Stimulated activated CD4-positive, alpha-beta T cell treated with anti-CD3 and anti-CD28 coated beads, TNF-alpha, amount 100 ng/mL, for 24 hours (primary cell): ENCODE data around the gene ABHD16A.

Source experiments
- DNase-seq, 3 experiments: peaks; one replicate each; pipeline ENCODE4 v3.0.0-alpha.2; 2020; ENCODE audit warnings: low read depth in 3 of 3

The ABHD16A gene

DNA sequence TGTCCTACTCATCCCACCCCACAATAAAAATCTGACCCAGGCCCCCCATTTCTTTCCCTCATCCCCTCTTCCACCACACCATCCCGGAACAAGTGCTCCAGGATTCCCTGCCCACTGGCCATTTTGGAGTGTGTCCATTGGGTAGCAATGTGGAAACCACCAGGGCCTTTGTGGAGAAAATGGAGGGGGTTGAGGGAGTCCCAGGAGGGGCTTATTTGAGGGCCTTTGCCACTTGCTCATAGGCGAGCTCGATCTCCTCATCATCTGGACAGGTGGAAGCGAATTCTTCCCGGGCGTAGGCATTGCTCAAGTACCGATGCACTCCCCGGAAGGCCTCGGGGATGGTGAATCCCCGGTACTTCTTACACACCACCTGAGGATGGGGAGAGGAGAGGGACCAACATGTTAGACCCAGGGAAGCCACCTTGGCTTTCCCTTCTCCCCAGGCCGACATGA lies 27.5 kb upstream of the ABHD16A start:
- DNase-seq: no peak

GRCh38 chr6:31729979-31730630 lies 27.0 kb upstream of the ABHD16A start:
- peak in 1 of 3 experiments; percentile 63 for DNase-seq

DNA sequence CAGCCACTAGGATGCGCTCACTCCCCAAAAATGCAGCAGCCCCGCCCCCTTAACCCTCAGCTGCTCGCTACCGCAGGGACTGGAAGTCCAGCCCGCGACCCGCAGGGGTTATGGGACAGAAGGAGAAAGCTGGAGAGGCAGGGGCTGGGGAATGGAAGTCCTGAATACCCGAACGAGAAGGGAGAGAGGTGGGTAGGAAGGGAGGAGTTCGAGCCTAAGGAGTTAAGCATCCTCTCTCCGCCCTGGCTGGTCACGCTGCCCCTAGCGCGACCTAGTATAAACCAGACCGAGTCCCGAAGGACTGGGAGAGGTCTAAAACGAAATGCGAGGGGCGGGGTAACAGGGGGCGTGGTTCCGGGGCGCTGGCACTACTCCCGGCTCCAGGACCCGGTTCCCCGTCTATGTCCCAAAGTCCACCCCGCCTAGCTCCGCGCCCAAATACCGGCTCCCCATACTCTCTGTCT lies 26.4 kb upstream of the ABHD16A start:
- DNase-seq: peak in 2 of 3 experiments; percentile 51 to 78

- DNase-seq: no peak
Observed at GRCh38 chr6:31728767-31729514, 25.8 kb upstream of the ABHD16A start, which contains the start of gene DDAH2. Gene DDAH2, minus strand, starts transcription at chr6:31729299. Its CDS starts 138 bp downstream, at chr6:31729161.

- DNase-seq: no peak
Observed at GRCh38 chr6:31727717-31728671, 24.9 kb upstream of the ABHD16A start.

- DNase-seq: no peak
Observed at GRCh38 chr6:31727034-31727716, 24.1 kb upstream of the ABHD16A start.

DNA sequence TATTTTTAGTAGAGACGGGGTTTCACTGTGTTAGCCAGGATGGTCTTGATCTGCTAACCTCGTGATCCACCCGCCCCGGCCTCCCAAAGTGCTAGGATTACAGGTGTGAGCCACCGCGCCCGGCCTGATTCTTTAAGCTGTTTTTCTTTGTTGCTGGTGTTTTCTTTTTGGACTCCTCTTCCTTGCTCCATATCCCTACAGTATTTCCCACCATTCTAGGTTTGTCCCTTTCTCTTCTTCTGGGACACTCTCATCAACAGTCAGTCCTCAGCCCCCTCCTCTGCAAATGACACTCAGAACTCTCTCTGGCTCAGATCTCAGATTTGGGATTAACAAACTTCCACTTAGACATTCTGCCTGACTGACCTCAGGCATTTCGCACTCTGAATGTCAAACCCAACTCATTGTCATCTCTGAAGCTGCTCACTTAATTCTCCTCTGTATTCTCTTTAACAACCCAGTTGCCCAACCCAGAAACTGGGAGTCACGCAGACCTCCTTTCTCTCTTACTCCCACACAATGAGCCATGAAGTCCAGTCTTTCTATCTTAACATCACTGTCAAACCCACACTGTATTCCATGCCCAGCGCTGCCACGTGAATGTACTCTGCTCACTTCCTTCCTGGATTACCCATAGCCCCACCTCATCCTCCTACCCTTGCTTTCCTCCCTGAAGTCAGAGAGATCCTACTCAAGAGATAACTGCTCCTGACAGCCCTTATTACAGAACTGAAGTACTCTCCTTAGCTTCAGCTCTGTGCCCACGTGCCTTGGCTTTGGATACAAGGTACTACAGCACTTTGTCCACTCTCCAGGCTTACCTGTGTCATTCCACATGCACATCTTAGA lies 22.6 kb upstream of the ABHD16A start:
- DNase-seq: no peak

GRCh38 chr6:31723980-31724691 lies 21.0 kb upstream of the ABHD16A start:
- no peak for DNase-seq

GRCh38 chr6:31723245-31723979 lies 20.3 kb upstream of the ABHD16A start, which contains the start of gene MPIG6B:
Gene MPIG6B, plus strand, starts transcription at chr6:31723373. Its CDS starts 11 bp downstream, at chr6:31723384.
- no peak for DNase-seq

GRCh38 chr6:31722173-31722572 lies 19.0 kb upstream of the ABHD16A start:
- no peak for DNase-seq

GRCh38 chr6:31721351-31722020 lies 18.4 kb upstream of the ABHD16A start, which contains the start of gene LY6G6C:
Gene LY6G6C, minus strand, starts transcription at chr6:31721746. Its CDS starts 67 bp downstream, at chr6:31721679.
- no peak for DNase-seq

DNA sequence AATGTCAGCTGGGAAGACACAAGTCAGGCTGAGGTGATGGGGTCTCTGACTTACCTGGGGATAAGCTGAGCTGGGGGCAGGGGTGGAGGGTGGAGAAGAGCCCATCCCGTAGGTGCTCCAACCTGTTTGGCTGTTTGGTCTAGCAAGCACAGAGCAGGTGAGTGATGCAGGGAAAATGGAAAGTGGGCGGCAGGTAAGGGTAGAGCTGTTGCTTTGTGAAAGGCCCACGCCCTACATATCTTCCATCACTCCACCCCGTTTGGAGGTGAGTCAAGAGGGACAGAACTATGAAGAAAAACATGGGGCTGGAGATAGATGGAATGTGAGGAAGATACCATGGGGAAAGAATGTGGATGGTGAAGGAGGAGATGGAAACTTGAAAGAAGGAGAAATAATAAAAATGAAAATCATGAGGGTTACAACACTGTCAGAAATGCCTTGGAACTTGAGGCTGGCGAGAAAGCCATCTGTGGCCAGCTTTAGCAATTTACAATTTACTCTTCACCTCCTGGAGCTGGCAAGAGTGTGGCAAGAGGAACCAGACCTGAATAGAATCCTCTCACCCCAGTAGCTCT lies 17.2 kb upstream of the ABHD16A start:
- DNase-seq: no peak

GRCh38 chr6:31719001-31719400 lies 15.9 kb upstream of the ABHD16A start:
- DNase-seq: no peak

- DNase-seq: no peak
Observed at GRCh38 chr6:31718265-31718664, 15.1 kb upstream of the ABHD16A start.

- no peak for DNase-seq
Observed at GRCh38 chr6:31717499-31718222, 14.5 kb upstream of the ABHD16A start.

DNA sequence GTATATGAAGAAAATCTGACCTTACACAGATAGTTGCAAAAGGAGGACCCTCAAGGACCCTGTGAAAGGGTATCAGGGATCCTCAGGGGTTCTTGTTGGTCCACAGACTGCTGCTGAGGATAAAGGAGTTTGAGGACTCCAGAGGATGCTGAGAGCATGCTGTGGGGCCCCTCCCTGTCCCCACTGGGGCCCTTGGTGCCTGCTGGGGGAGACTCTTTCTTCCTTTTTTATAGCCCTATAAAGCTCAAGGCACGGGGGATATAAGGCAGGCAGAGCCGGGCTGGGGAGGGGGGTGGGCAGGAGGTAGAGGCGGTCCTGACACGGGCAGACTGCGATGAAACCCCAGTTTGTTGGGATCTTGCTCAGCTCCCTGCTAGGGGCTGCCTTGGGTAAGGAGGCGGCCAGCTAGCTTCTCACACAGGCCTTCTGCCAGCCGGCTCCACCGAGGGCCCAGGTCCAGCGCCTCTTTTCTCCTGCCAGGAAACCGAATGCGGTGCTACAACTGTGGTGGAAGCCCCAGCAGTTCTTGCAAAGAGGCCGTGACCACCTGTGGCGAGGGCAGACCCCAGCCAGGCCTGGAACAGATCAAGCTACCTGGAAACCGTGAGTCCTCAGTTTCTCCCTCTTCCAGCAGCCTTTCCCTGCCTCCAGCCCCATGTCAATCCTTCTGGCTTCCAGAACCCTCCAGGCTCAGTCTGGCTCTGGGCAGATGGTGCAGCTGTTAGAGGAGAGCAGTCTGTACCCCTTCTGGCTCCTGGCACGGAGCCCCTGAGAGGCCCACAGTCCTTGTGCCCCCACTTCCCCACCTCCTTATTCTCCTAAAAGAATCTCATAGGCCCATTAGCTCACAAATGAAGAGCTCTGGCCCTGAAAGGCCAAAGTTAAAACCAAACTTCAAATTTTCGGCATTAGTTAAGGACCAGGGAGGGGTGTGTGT lies 12.2 kb upstream of the ABHD16A start, which contains the start of gene LY6G6D:
Gene LY6G6D, plus strand, starts transcription at position 327 of the 937 bp plus-strand sequence. Its CDS starts 8 bp downstream, at position 335.
- DNase-seq: no peak
